Fibroblast of lung (primary cell): ENCODE data around the gene ERF.

ENCODE experiments used
- EZH2 ChIP-seq: IDR thresholded peaks from 2 replicates; pipeline ENCODE4 v1.5.1; 2012; ENCODE audit warnings: low read length, control low read depth, mild to moderate bottlenecking; ENCODE audit errors: missing control alignments
- TF ChIP-seq, protein P1 (sequence below), 2 donors: IDR thresholded peaks in 1 of 2; conservative IDR thresholded peaks in 1 of 2; 1 replicate in 1 of 2; 2 replicates in 1 of 2; pipeline ENCODE4 v1.5.1; 2011 to 2012; ENCODE audit warnings: low read length in 2 of 2, control low read depth in 1 of 2, inconsistent platforms in 1 of 2, low read depth in 1 of 2, mild to moderate bottlenecking in 1 of 2

DNA sequence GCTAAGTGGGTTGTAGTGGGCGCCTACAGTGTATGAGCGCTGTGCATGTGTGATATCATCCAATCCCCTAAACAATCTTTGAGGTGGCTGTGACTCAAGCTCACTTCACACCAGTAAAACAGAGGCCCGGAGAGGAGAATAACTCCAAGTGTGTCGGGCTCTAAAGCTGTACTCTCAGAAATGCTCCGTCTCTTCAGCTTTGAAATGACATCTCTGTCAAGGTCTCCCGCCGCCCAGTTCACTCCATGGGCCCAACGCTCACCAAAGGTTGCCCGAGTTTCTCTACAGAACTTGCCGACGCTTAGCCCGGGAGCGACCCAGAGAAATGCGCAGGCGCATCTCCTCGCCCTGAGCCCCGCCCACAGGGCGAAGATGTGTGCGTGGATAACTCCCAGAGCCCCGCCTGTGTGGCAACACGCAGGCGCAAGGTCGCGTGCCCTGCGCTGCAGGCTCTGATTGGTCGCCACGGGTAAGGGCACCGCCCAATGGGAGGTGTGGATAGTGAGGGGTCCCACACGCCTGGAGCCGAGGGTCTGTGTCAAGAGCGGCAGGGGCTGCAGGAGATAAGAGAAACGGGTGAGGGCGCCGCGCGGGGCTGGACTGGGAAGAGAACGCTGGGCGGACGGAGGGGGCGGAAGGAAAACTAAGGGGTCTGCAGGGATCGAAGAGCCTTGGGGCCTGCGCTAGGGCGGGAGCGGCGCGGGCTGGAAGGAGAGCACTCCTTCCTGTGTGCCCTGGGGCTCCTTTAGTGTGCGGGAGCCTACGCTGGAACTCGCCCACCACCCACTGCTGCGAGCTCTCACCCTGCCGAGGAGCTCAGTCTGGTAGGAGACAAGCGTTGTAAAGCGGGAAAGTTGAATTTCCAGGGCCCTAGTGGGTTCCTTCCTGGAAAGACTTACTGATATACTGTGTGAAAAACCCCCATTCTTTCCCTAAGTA, 34.8 kb downstream of the ERF start, which contains the start of gene ZNF526:
- TF ChIP-seq, protein P1, sequence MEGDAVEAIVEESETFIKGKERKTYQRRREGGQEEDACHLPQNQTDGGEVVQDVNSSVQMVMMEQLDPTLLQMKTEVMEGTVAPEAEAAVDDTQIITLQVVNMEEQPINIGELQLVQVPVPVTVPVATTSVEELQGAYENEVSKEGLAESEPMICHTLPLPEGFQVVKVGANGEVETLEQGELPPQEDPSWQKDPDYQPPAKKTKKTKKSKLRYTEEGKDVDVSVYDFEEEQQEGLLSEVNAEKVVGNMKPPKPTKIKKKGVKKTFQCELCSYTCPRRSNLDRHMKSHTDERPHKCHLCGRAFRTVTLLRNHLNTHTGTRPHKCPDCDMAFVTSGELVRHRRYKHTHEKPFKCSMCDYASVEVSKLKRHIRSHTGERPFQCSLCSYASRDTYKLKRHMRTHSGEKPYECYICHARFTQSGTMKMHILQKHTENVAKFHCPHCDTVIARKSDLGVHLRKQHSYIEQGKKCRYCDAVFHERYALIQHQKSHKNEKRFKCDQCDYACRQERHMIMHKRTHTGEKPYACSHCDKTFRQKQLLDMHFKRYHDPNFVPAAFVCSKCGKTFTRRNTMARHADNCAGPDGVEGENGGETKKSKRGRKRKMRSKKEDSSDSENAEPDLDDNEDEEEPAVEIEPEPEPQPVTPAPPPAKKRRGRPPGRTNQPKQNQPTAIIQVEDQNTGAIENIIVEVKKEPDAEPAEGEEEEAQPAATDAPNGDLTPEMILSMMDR (conservative IDR thresholded peaks at IDR 0.05 in 1 of 2, IDR thresholded peaks at IDR 0.05 in 1 of 2; ENCODE audit: low read depth in 1 of 2, low read length in 2 of 2): no peak
- TF ChIP-seq EZH2: no peak
